Large intestine (tissue), 3 donors: ENCODE data around the gene TENM4. TPM values are rescaled to one million over a fixed set of nuclear protein-coding genes. Genes with fewer than 3 reads are reported as not detected.

Experiments used
- DNase-seq, 2 donors: peaks; one replicate each; pipeline versions ENCODE4 v3.0.0 to v3.0.0-alpha.2; 2013
- H3K27ac ChIP-seq: one replicate; pipeline ENCODE4 v1.5.1; 2013; ENCODE audit warnings: low read length
- H3K27me3 ChIP-seq: 2 replicates; pipeline ENCODE4 v1.6.1; 2013; ENCODE audit warnings: low read length; ENCODE audit not compliant: control insufficient read depth, insufficient read depth
- H3K36me3 ChIP-seq: 2 replicates; pipeline ENCODE4 v1.6.1; 2013; ENCODE audit warnings: low read length; ENCODE audit not compliant: control insufficient read depth, insufficient read depth
- H3K4me1 ChIP-seq: one replicate; pipeline ENCODE4 v1.6.1; 2013; ENCODE audit warnings: low read length; ENCODE audit not compliant: control insufficient read depth, insufficient read depth
- H3K4me3 ChIP-seq: one replicate; pipeline ENCODE4 v1.5.1; 2013; ENCODE audit warnings: low read length
- H3K9me3 ChIP-seq: one replicate; pipeline ENCODE4 v1.6.1; 2013; ENCODE audit warnings: mild to moderate bottlenecking, low read depth, low read length, moderate library complexity; ENCODE audit not compliant: control insufficient read depth
- WGBS: methylation state at CpG from one replicate; pipeline ENCODE4 v1.1.5; 2013; ENCODE audit warnings: low lambda C conversion rate; ENCODE audit not compliant: insufficient coverage; 5-methylcytosine and 5-hydroxymethylcytosine counted together
- polyA plus RNA-seq: library from polyadenylated mRNA; unstranded; fragments of 120-200 nt; gene quantifications from one replicate; pipeline ENCODE4 v1.2.1, GENCODE V29; 2013

The TENM4 gene
- polyA plus RNA-seq, 1 donor: 2.1 TPM

GRCh38 chr11:78773492-78773891 lies 667.3 kb downstream of the TENM4 start:
- H3K4me1 ChIP-seq: no peaks in the 10 kb centered on the region
- H3K4me3 ChIP-seq: no peak overlapping the region
- no CpG with 5 or more reads among the region's 2 CpGs for WGBS
- H3K27me3 ChIP-seq: no peaks in the 10 kb centered on the region
- H3K36me3 ChIP-seq: no peaks in the 10 kb centered on the region
- H3K27ac ChIP-seq: no peak overlapping the region
- no peak for DNase-seq
- no peaks in the 10 kb centered on the region for H3K9me3 ChIP-seq

- DNase-seq: no peak
- H3K4me1 ChIP-seq: no peaks in the 10 kb centered on the region
- no peak overlapping the region for H3K4me3 ChIP-seq
- no peaks in the 10 kb centered on the region for H3K27me3 ChIP-seq
- 100% methylated on average over 2 of the region's 5 CpGs for WGBS
- no peaks in the 10 kb centered on the region for H3K9me3 ChIP-seq
- H3K36me3 ChIP-seq: no peaks in the 10 kb centered on the region
- no peak overlapping the region for H3K27ac ChIP-seq
Observed at GRCh38 chr11:78773077-78773476, 667.8 kb downstream of the TENM4 start.

GRCh38 chr11:78772186-78772585 lies 668.6 kb downstream of the TENM4 start:
- DNase-seq: no peak
- Histone ChIP-seq H3K27ac (no peak overlapping the region), H3K4me3 (no peak overlapping the region), H3K4me1 (no peaks in the 10 kb centered on the region), H3K36me3 (no peaks in the 10 kb centered on the region), H3K9me3 (no peaks in the 10 kb centered on the region), H3K27me3 (no peaks in the 10 kb centered on the region)
- no CpG with 5 or more reads among the region's 3 CpGs for WGBS

- Histone ChIP-seq H3K36me3 (no peaks in the 10 kb centered on the region), H3K27ac (no peak overlapping the region), H3K4me1 (no peaks in the 10 kb centered on the region), H3K4me3 (no peak overlapping the region), H3K9me3 (no peaks in the 10 kb centered on the region), H3K27me3 (no peaks in the 10 kb centered on the region)
- no CpG with 5 or more reads among the region's 6 CpGs for WGBS
- DNase-seq: no peak
Observed at GRCh38 chr11:78770931-78771330, 669.9 kb downstream of the TENM4 start.

GRCh38 chr11:78768971-78769370 lies 671.9 kb downstream of the TENM4 start:
- no peaks in the 10 kb centered on the region for H3K9me3 ChIP-seq
- no peak overlapping the region for H3K27ac ChIP-seq
- no peak overlapping the region for H3K4me3 ChIP-seq
- H3K36me3 ChIP-seq: no peaks in the 10 kb centered on the region
- no peaks in the 10 kb centered on the region for H3K4me1 ChIP-seq
- no peaks in the 10 kb centered on the region for H3K27me3 ChIP-seq
- WGBS: no CpG with 5 or more reads among the region's 5 CpGs
- DNase-seq: no peak

- Histone ChIP-seq H3K9me3 (no peaks in the 10 kb centered on the region), H3K27me3 (no peaks in the 10 kb centered on the region), H3K36me3 (no peaks in the 10 kb centered on the region), H3K27ac (no peak overlapping the region), H3K4me3 (no peak overlapping the region), H3K4me1 (no peaks in the 10 kb centered on the region)
- no CpG with 5 or more reads among the region's 3 CpGs for WGBS
- no peak for DNase-seq
Observed at GRCh38 chr11:78768345-78768744, 672.5 kb downstream of the TENM4 start.

- Histone ChIP-seq H3K27me3 (no peaks in the 10 kb centered on the region), H3K9me3 (no peaks in the 10 kb centered on the region), H3K4me3 (no peak overlapping the region), H3K36me3 (no peaks in the 10 kb centered on the region), H3K4me1 (no peaks in the 10 kb centered on the region), H3K27ac (no peak overlapping the region)
- DNase-seq: no peak
- WGBS: 100% methylated on average over 1 of the region's 8 CpGs
Observed at GRCh38 chr11:78767027-78767932, 673.5 kb downstream of the TENM4 start.

- Histone ChIP-seq H3K9me3 (no peaks in the 10 kb centered on the region), H3K4me3 (no peak overlapping the region), H3K36me3 (no peaks in the 10 kb centered on the region), H3K27ac (no peak overlapping the region), H3K27me3 (no peaks in the 10 kb centered on the region), H3K4me1 (no peaks in the 10 kb centered on the region)
- no CpG with 5 or more reads among the region's 4 CpGs for WGBS
- no peak for DNase-seq
Observed at GRCh38 chr11:78764946-78765345, 675.9 kb downstream of the TENM4 start.

- DNase-seq: no peak
- no peaks in the 10 kb centered on the region for H3K9me3 ChIP-seq
- no peaks in the 10 kb centered on the region for H3K27me3 ChIP-seq
- no peaks in the 10 kb centered on the region for H3K4me1 ChIP-seq
- H3K4me3 ChIP-seq: no peak overlapping the region
- no peak overlapping the region for H3K27ac ChIP-seq
- no peaks in the 10 kb centered on the region for H3K36me3 ChIP-seq
- WGBS: no CpG with 5 or more reads among the region's 4 CpGs
Observed at GRCh38 chr11:78763664-78764063, 677.2 kb downstream of the TENM4 start.

- DNase-seq: no peak
- Histone ChIP-seq H3K4me1 (no peaks in the 10 kb centered on the region), H3K9me3 (no peaks in the 10 kb centered on the region), H3K36me3 (no peaks in the 10 kb centered on the region), H3K27me3 (no peaks in the 10 kb centered on the region), H3K27ac (no peak overlapping the region), H3K4me3 (no peak overlapping the region)
- no CpG with 5 or more reads among the region's 3 CpGs for WGBS
Observed at GRCh38 chr11:78762105-78762504, 678.7 kb downstream of the TENM4 start.

- WGBS: no CpG with 5 or more reads among the region's 4 CpGs
- Histone ChIP-seq H3K27ac (no peak overlapping the region), H3K27me3 (no peaks in the 10 kb centered on the region), H3K4me1 (no peaks in the 10 kb centered on the region), H3K4me3 (no peak overlapping the region), H3K9me3 (no peaks in the 10 kb centered on the region), H3K36me3 (no peaks in the 10 kb centered on the region)
- no peak for DNase-seq
Observed at GRCh38 chr11:78759071-78759470, 681.8 kb downstream of the TENM4 start.
